Heart left ventricle (tissue), 16 donors: ENCODE results near the gene GABRA6. TPM values are rescaled to one million over a fixed set of nuclear protein-coding genes. Genes with fewer than 3 reads are reported as not detected.

Experiments
- ATAC-seq, 4 donors: fragments of 200-7000 bp; cut with Tn5 transposase; one replicate each; pipeline ENCODE4 v1.9.1; 2020 to 2022; ENCODE audit warnings: moderate library complexity in 4 of 4, mild to moderate bottlenecking in 3 of 4, moderate number of reproducible peaks in 1 of 4
- DNase-seq, 5 donors: peaks; one replicate each; pipeline ENCODE4 v3.0.0-alpha.2; 2020
- H3K27ac ChIP-seq, 12 donors: fragments of 200-600 bp; sonication (generic) in 4 of 12; one replicate each; pipeline versions ENCODE4 v1.5.0 to v1.8.0; 2016 to 2022; ENCODE audit warnings: mild to moderate bottlenecking in 2 of 12
- H3K27me3 ChIP-seq, 9 donors: fragments of 200-600 bp; sonication (generic) in 2 of 9; one replicate each; pipeline versions ENCODE4 v1.5.1 to v1.8.0; 2016 to 2022; ENCODE audit warnings: mild to moderate bottlenecking in 3 of 9
- H3K36me3 ChIP-seq, 9 donors: fragments of 200-600 bp; sonication (generic) in 2 of 9; one replicate each; pipeline versions ENCODE4 v1.5.0 to v1.8.0; 2018 to 2022; ENCODE audit warnings: mild to moderate bottlenecking in 2 of 9
- H3K4me1 ChIP-seq, 12 donors: fragments of 200-600 bp; sonication (generic) in 4 of 12; one replicate each; pipeline versions ENCODE4 v1.5.0 to v1.8.0; 2016 to 2022; ENCODE audit warnings: mild to moderate bottlenecking in 3 of 12
- H3K4me3 ChIP-seq, 12 donors: fragments of 200-600 bp; sonication (generic) in 4 of 12; one replicate each; pipeline versions ENCODE4 v1.5.0 to v1.8.0; 2017 to 2022; ENCODE audit warnings: mild to moderate bottlenecking in 9 of 12, moderate library complexity in 4 of 12
- H3K9me3 ChIP-seq, 12 donors: fragments of 200-600 bp; sonication (generic) in 4 of 12; one replicate each; pipeline versions ENCODE4 v1.5.0 to v1.8.0; 2016 to 2022; ENCODE audit warnings: mild to moderate bottlenecking in 1 of 12
- POLR2A ChIP-seq, 2 donors: fragments of 450-650 bp; IDR thresholded peaks; one replicate each; pipeline ENCODE4 v1.6.1; 2017; ENCODE audit warnings: antibody characterized with exemption in 2 of 2, mild to moderate bottlenecking in 2 of 2, moderate library complexity in 2 of 2
- WGBS, 4 donors: extraction: QIAGEN DNeasy Blood & Tissue Kit in 2 of 4; methylation state at CpG; one replicate each; pipeline versions ENCODE4 v1.1.5 to v1.1.7; 2013 to 2018; 5-methylcytosine and 5-hydroxymethylcytosine counted together
- intact Hi-C, 10 donors: fragments of 100-400 bp; cut with DNase I; formaldehyde crosslinking; loops; one replicate each; pipeline versions ENCODE4 v1.11.1 to v1.14.2; 2022
- polyA plus RNA-seq, 2 donors: library from polyadenylated mRNA; stranded (reverse); fragments of 200-250 nt; gene quantifications; one replicate each; pipeline ENCODE4 v1.2.3, GENCODE V29; 2013
- total RNA-seq, 9 donors: library from RNA; depleted of rRNA in 2 of 9; stranded (reverse); fragments of >200 nt in 2 of 9; fragmentation: NEBNext Ultra II Directional in 3 of 9; extraction: Animal tissue kit (Norgen Biotek cat#: 25700) in 3 of 9; gene quantifications; one replicate each; pipeline versions ENCODE4 v1.1.0 to v1.2.4, GENCODE V29; 2016 to 2023
- TF ChIP-seq, protein P1 (sequence below), 12 donors: fragments of 200-600 bp; sonication (generic) in 4 of 12; IDR thresholded peaks; one replicate each; pipeline versions ENCODE4 v1.5.0 to v1.8.0; 2018 to 2022; ENCODE audit warnings: antibody characterized with exemption in 12 of 12, mild to moderate bottlenecking in 5 of 12
- donor health status: ischemic (EF 13 %, LVEDD 7.1; RV severe dilation, severe dysfunction).
- donor health status: healthy with polysubstance abuse.
- donor health status: DM: no; HTN: yes; CAD: no.
- donor health status: DM: no; HTN: no; CAD: no.
- donor health status: ischemic (EF 25% LVEDD 6.9; RV normal size, moderate dysfunction).
- donor health status: ischemic (EF 25% LVEDD 5.7; RV mildly dilated, moderate dysfunction).
- donor health status: healthy.
- donor health status: DM: yes; HTN: yes; CAD: no.
- donor health status: ischemic (EF 35%, LVEDD 5.7; RV mildly dilated, moderate dysfunction).
- donor health status: nonischemic (EF 11% LVEDD 7.7; RV severe dilation, severe dysfunction).
- donor health status: DM: yes; HTN: yes; CAD: no.
- donor health status: PGD.
- donor health status: ischemic (EF 29% LVEDD 5.4; RV normal size, mild dysfunction).
- donor health status: nonischemic (EF 23%, LVEDD 6.1; RV moderate dilation, normal function).

The GABRA6 gene
- total and polyA plus RNA-seq, 11 donors: not detected

- Histone ChIP-seq H3K4me3 (no peak overlapping the region), H3K27me3 (no peaks in the 10 kb centered on the region), H3K27ac (no peak overlapping the region), H3K4me1 (no peaks in the 10 kb centered on the region), H3K9me3 (no peaks in the 10 kb centered on the region), H3K36me3 (no peaks in the 10 kb centered on the region)
- TF ChIP-seq POLR2A (IDR thresholded peaks at IDR 0.05): no peak
- TF ChIP-seq, protein P1, sequence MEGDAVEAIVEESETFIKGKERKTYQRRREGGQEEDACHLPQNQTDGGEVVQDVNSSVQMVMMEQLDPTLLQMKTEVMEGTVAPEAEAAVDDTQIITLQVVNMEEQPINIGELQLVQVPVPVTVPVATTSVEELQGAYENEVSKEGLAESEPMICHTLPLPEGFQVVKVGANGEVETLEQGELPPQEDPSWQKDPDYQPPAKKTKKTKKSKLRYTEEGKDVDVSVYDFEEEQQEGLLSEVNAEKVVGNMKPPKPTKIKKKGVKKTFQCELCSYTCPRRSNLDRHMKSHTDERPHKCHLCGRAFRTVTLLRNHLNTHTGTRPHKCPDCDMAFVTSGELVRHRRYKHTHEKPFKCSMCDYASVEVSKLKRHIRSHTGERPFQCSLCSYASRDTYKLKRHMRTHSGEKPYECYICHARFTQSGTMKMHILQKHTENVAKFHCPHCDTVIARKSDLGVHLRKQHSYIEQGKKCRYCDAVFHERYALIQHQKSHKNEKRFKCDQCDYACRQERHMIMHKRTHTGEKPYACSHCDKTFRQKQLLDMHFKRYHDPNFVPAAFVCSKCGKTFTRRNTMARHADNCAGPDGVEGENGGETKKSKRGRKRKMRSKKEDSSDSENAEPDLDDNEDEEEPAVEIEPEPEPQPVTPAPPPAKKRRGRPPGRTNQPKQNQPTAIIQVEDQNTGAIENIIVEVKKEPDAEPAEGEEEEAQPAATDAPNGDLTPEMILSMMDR (IDR thresholded peaks at IDR 0.05): no peak
- ATAC-seq (no peak), DNase-seq (no peak)
- WGBS, 4 donors: 77 to 83% (median 81%) methylated on average over 2 of the region's 2 CpGs
- intact Hi-C loops: no loop called here
These were observed 18.0 kb downstream of the GABRA6 start for GRCh38 chr5:161703528-161703927.

GRCh38 chr5:161707382-161707781, 21.9 kb downstream of the GABRA6 start:
- ATAC-seq: no peak
- Histone ChIP-seq H3K4me1 (no peaks in the 10 kb centered on the region), H3K4me3 (no peak overlapping the region), H3K9me3 (no peaks in the 10 kb centered on the region), H3K27ac (no peak overlapping the region), H3K27me3 (no peaks in the 10 kb centered on the region), H3K36me3 (no peaks in the 10 kb centered on the region)
- intact Hi-C loops: no loop called here
- TF ChIP-seq POLR2A (IDR thresholded peaks at IDR 0.05): no peak
- TF ChIP-seq, protein P1 (IDR thresholded peaks at IDR 0.05): no peak
- 56 to 66% (median 61%) methylated on average over 1 of the region's 1 CpG for WGBS, 4 donors
- no peak for DNase-seq

DNA sequence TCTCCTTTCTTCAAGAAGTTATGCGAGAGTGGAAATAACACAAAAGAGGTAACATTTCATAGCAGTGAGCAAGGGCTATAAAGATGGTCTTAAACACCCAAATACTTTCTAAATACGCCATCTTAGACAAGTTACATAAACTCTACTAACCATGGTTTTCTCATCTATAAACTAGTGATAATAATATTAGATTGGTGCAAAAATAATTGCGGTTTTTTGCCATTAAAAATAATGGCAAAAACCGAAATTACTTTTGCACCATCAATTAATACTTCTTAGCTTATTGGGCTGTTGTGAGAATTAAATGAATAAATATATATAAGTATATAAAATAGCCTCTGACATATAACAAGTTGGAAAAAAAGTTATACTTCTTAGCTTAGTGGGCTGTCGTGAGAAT, 23.7 kb downstream of the GABRA6 start:
- Histone ChIP-seq H3K27ac (no peak overlapping the region), H3K4me1 (no peaks in the 10 kb centered on the region), H3K27me3 (no peaks in the 10 kb centered on the region), H3K9me3 (no peaks in the 10 kb centered on the region), H3K4me3 (no peak overlapping the region), H3K36me3 (no peaks in the 10 kb centered on the region)
- ATAC-seq (no peak), DNase-seq (no peak)
- WGBS, 4 donors: 77 to 83% (median 80%) methylated on average over 5 of the region's 5 CpGs
- intact Hi-C loops: no loop called here
- TF ChIP-seq POLR2A (IDR thresholded peaks at IDR 0.05): no peak
- TF ChIP-seq, protein P1 (IDR thresholded peaks at IDR 0.05): no peak

DNA sequence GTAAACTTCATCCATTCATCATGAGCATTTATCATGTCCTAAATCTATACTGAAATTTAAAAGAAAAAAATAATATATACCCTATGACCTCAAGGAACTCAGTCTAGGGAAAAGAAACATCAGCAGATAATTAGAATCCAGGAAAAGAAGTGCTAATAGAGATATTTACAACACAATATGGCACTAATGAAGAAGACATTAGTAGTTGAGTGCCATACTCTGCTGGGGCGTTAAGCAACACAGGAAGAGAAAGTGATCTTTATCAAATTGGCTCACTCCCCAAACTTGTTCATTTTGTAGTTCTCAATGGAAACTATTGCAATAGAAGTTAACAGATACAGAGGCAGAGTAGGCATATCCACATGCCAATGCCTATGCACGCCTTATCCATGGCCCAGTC, 27.5 kb downstream of the GABRA6 start:
- WGBS, 4 donors: 51 to 59% (median 55%) methylated on average over 2 of the region's 2 CpGs
- Histone ChIP-seq H3K36me3 (no peaks in the 10 kb centered on the region), H3K27me3 (no peaks in the 10 kb centered on the region), H3K27ac (no peak overlapping the region), H3K4me3 (no peak overlapping the region), H3K9me3 (peaks cover 0 to 6% (median 0%) of the 10 kb centered on the region in 12 donors), H3K4me1 (no peaks in the 10 kb centered on the region)
- intact Hi-C loops: no loop called here
- DNase-seq: no peak
- no peak for ATAC-seq
- TF ChIP-seq, protein P1 (IDR thresholded peaks at IDR 0.05): no peak
